ENCODE results near the gene ADRA1B. TPM values are rescaled to one million over a fixed set of nuclear protein-coding genes. Genes with fewer than 3 reads are reported as not detected.

ADRA1B gene
- total RNA-seq, 6 experiments from 2014 or later = 0.17 to 0.57 (median 0.38) TPM

DNA sequence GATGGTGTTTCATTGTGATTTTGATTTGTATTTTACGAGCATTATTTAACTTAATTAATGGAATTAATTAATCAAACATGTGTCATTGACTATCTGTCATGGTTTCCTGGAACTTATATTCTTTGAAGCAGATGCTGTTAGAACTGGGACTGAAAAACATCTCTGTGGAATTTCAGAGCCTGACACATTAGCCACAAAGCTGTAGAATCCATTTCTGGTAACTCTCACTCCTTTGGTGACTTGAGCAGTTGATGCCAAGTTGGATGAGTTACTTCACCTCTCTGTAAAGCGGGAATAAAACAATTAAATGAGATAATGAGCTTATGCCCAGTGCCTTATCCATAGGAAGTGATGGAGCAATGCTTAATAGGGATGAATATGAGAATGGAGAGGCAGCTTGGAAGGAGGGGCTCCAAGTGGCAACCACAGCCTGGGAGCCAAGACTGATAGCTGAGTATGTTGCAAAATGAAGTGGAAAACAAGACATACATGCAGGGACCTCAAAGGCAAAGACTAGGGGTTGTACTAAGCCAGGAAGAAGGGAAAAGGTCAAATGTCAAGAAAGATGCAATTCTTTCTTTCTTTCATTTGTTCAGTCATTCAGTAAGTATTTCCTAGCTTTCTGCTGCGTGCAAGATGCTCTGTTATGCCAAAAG, 23.1 kb upstream of the ADRA1B start:
- Mint-ChIP-seq H3K4me3 (no peak overlapping the region), H3K27me3 (ENCODE audit: insufficient read depth) (peaks cover 18% of the 10 kb centered on the region), H3K9me3 (no peaks in the 10 kb centered on the region), H3K36me3 (ENCODE audit: low read depth) (no peaks in the 10 kb centered on the region), H3K27ac (no peak overlapping the region), H3K4me1 (ENCODE audit: low read depth) (peaks cover 19% of the 10 kb centered on the region)
- DNase-seq = no peak
- TF ChIP-seq, protein P1, sequence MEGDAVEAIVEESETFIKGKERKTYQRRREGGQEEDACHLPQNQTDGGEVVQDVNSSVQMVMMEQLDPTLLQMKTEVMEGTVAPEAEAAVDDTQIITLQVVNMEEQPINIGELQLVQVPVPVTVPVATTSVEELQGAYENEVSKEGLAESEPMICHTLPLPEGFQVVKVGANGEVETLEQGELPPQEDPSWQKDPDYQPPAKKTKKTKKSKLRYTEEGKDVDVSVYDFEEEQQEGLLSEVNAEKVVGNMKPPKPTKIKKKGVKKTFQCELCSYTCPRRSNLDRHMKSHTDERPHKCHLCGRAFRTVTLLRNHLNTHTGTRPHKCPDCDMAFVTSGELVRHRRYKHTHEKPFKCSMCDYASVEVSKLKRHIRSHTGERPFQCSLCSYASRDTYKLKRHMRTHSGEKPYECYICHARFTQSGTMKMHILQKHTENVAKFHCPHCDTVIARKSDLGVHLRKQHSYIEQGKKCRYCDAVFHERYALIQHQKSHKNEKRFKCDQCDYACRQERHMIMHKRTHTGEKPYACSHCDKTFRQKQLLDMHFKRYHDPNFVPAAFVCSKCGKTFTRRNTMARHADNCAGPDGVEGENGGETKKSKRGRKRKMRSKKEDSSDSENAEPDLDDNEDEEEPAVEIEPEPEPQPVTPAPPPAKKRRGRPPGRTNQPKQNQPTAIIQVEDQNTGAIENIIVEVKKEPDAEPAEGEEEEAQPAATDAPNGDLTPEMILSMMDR (IDR thresholded peaks at IDR 0.05) = no peak

DNA sequence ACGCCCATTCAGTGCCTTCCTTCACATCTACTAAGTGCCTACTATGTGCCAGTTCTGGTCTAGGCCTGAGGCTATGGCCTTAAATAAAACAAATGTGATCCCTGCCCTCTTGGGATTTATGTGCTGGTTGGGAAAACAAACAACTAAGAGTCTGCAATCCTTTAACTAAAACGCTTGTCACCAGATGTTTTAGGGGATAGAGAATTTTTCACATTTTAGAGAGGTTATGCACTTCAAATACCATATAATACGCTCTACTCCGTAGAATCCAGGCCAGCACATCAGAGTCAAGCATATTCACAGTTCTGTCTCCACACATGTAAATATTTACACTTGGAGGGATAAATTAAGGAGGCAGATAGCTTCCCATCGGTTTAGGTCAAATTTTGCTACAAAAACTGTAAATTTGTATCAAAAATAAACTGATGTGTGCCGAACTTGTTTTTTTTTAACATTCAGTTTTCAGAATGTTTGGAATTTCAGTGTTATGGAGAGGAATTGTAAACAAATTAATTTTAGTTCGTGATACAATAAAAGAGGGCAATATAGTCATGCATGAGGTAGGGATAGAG, 22.0 kb upstream of the ADRA1B start:
- Mint-ChIP-seq H3K4me1 (ENCODE audit: low read depth) (peaks cover 25% of the 10 kb centered on the region), H3K4me3 (no peak overlapping the region), H3K27ac (no peak overlapping the region), H3K36me3 (ENCODE audit: low read depth) (no peaks in the 10 kb centered on the region), H3K9me3 (no peaks in the 10 kb centered on the region), H3K27me3 (ENCODE audit: insufficient read depth) (peaks cover 17% of the 10 kb centered on the region)
- TF ChIP-seq, protein P1 (IDR thresholded peaks at IDR 0.05) = no peak
- DNase-seq = no peak

DNA sequence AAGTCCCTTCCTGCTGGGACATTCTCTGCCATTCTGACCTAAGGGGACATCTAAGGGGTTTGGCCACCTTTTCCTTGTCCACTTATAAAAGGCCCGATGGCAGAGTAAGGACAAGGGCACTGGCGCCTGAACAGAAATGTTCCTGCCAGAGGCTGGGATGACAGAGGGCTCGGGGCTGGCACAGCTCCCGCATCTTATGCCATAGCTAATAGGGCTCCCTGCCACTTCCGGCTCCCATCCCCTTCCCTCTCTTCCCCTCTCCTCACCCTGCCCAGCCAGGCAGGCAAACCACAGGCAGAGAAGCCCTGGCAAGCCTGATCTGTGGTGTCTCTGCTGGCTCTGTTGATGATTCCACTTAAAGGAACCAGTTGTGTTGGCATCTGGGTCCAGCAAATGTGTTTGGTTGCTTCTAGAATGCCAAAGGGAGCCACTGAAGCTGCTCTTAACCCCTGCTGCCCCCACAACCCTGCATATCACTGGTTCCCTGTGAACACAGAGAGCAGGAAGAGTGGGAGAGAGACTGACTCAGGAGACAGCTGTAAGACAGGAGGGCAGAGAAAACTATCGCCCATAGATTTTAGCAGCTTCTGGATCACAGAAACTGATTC, 18.4 kb upstream of the ADRA1B start:
- Mint-ChIP-seq H3K27me3 (ENCODE audit: insufficient read depth) (peaks cover 17% of the 10 kb centered on the region), H3K36me3 (ENCODE audit: low read depth) (no peaks in the 10 kb centered on the region), H3K27ac (no peak overlapping the region), H3K4me3 (no peak overlapping the region), H3K9me3 (no peaks in the 10 kb centered on the region), H3K4me1 (ENCODE audit: low read depth) (peaks cover 50% of the 10 kb centered on the region)
- TF ChIP-seq, protein P1 (IDR thresholded peaks at IDR 0.05) = no peak
- no peak for DNase-seq

DNA sequence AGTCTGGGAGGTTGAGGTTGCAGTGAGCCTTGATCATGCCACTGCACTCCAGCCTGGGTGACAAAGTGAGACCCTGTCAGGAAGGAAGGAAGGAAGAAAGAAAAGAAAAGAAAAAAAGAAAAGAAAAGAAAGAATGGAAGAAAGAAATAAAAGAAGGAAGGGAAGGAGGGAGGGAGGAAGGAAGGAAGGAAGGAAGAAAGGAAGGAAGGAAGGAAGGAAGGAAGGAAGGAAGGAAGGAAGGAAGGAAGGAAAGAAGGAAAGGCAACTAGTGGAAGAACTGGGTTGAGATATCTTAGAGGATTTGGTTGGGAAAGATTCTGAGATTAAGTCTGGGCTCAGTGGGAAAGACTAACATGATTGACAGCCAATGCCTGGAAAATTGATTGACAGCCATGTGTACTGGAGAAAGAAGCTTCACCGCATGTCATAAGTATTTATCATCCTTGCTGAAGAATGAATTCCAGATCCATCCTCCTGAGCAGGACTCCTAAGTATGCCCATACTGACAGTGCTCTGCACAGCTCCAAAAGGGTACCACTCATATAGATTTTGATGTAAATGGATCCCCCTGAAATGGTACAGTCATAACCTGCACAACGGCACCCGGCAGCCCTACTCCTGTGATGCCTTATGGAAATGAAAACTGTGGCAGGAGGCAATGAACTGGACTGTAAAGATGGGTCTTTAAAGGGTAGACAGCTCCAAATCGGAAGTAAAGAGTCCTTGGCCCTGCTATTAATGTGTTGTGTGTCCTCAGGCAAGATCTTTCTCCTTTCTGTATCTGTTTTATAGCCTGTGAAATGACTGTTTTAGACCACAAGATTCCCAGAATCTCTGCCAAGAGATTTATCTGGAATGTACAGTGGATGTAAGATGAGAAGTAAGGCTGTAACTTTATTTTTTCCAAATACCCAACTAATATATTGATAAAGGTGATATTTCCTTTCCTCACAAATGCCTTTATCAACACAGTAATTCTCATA, 16.9 kb upstream of the ADRA1B start:
- Mint-ChIP-seq H3K9me3 (no peaks in the 10 kb centered on the region), H3K4me1 (ENCODE audit: low read depth) (peaks cover 43% of the 10 kb centered on the region), H3K36me3 (ENCODE audit: low read depth) (no peaks in the 10 kb centered on the region), H3K27me3 (ENCODE audit: insufficient read depth) (peaks cover 24% of the 10 kb centered on the region), H3K4me3 (no peak overlapping the region), H3K27ac (no peak overlapping the region)
- peak; percentile 88 for DNase-seq
- TF ChIP-seq, protein P1 (IDR thresholded peaks at IDR 0.05) = no peak

DNA sequence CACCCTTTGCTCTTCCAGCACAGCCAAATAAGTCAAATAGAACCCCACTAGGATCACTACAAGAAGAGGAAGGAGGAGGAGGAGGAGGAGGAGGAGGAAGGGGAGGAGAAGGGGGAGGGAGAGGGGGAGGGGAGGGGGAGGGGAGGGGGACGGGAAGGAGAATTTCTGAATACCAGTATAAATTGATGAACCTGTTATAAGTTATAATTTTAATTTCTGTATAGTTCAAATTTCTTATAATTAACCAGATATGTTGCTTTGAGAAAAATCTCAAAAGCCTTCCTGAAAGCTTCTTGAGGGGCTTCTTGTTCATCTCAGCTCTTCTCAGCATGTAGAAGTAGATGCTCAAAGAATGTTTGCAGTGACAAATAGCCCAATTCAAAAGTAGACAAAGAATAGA, 15.0 kb upstream of the ADRA1B start:
- Mint-ChIP-seq H3K27me3 (ENCODE audit: insufficient read depth) (peaks cover 16% of the 10 kb centered on the region), H3K27ac (no peak overlapping the region), H3K4me3 (no peak overlapping the region), H3K4me1 (ENCODE audit: low read depth) (peaks cover 59% of the 10 kb centered on the region), H3K9me3 (no peaks in the 10 kb centered on the region), H3K36me3 (ENCODE audit: low read depth) (no peaks in the 10 kb centered on the region)
- DNase-seq = no peak
- TF ChIP-seq, protein P1 (IDR thresholded peaks at IDR 0.05) = no peak

Measured in HFFc6 (cell line).